Testis (tissue), 2 donors: ENCODE results near the gene CARMIL1.
"Not testable (repeated sequence)": the region's sequence is repeated elsewhere in the genome, so short reads cannot be mapped to it uniquely, and the experiment has no call there.

ENCODE experiments used
- CTCF ChIP-seq, 3 experiments: fragments of 450-650 bp in 2 of 3; fragments of 200-600 bp in 1 of 3; sonication (generic) in 1 of 3; IDR thresholded peaks; one replicate each; pipeline ENCODE4 v1.5.1; 2016 to 2019; ENCODE audit warnings: antibody characterized with exemption in 3 of 3, mild to moderate bottlenecking in 2 of 3, moderate library complexity in 1 of 3
- POLR2A ChIP-seq: fragments of 450-650 bp; IDR thresholded peaks from one replicate; pipeline ENCODE4 v1.6.1; 2017; ENCODE audit warnings: antibody characterized with exemption, mild to moderate bottlenecking, moderate library complexity

- not testable (repeated sequence) for TF ChIP-seq CTCF (IDR thresholded peaks at IDR 0.05); POLR2A
These were observed 165.3 kb downstream of the CARMIL1 start for GRCh38 chr6:25444521-25444920.
